Measurements from ENCODE around the gene ZRANB1. TPM values are rescaled to one million over a fixed set of nuclear protein-coding genes. Genes with fewer than 3 reads are reported as not detected.

ZRANB1 gene
- total and polyA plus RNA-seq, 2 donors from 2014 or later = 8.9 to 17.5 TPM

DNA sequence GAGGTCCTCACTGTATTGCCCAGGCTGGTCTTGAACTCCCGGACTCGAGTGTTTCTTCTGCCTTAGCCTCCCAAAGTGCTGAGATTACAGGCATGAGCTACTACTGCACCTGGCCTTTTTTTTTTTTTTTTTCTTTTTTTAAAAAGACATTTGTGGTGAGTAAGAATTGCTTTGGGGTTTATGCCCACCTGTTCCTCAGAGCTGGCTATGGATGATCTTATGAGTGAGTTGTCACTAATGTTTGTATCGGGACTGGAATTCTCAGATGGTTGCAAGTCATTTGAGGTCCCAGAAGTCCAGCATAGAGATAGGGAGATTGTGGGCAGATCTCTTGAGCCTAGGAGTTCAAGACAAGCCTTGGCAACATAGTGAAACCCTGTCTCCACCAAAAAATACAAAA lies 35.2 kb downstream of the ZRANB1 start:
- intact Hi-C loops (cut with DNase I) = no loop called here
- Histone ChIP-seq H3K4me1 (ENCODE audit: control insufficient read depth in 2 of 3, insufficient read depth in 2 of 3, low read depth in 1 of 3, low read length in 3 of 3) (peaks cover 0 to 4% (median 2%) of the 10 kb centered on the region in 3 donors), H3K9ac (ENCODE audit: low read length in 3 of 3) (no peak overlapping the region), H3K27ac (ENCODE audit: low read depth in 2 of 2, low read length in 2 of 2) (no peak overlapping the region), H3K9me3 (ENCODE audit: control insufficient read depth in 2 of 3, insufficient read depth in 1 of 3, low read length in 3 of 3) (no peaks in the 10 kb centered on the region), H3K36me3 (ENCODE audit: control insufficient read depth in 2 of 3, insufficient read depth in 3 of 3, low read length in 3 of 3) (peaks cover 8 to 16% (median 8%) of the 10 kb centered on the region in 3 donors), H3K4me3 (ENCODE audit: low read length in 3 of 3) (no peak overlapping the region), H3K27me3 (ENCODE audit: control insufficient read depth, insufficient read depth, low read length) (no peaks in the 10 kb centered on the region)
- DNase-seq = no peak
- TF ChIP-seq, protein P1, sequence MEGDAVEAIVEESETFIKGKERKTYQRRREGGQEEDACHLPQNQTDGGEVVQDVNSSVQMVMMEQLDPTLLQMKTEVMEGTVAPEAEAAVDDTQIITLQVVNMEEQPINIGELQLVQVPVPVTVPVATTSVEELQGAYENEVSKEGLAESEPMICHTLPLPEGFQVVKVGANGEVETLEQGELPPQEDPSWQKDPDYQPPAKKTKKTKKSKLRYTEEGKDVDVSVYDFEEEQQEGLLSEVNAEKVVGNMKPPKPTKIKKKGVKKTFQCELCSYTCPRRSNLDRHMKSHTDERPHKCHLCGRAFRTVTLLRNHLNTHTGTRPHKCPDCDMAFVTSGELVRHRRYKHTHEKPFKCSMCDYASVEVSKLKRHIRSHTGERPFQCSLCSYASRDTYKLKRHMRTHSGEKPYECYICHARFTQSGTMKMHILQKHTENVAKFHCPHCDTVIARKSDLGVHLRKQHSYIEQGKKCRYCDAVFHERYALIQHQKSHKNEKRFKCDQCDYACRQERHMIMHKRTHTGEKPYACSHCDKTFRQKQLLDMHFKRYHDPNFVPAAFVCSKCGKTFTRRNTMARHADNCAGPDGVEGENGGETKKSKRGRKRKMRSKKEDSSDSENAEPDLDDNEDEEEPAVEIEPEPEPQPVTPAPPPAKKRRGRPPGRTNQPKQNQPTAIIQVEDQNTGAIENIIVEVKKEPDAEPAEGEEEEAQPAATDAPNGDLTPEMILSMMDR (IDR thresholded peaks at IDR 0.05; ENCODE audit: borderline replicate concordance, extremely low read depth, insufficient read depth) = no peak
- FAIRE-seq = no peak

DNA sequence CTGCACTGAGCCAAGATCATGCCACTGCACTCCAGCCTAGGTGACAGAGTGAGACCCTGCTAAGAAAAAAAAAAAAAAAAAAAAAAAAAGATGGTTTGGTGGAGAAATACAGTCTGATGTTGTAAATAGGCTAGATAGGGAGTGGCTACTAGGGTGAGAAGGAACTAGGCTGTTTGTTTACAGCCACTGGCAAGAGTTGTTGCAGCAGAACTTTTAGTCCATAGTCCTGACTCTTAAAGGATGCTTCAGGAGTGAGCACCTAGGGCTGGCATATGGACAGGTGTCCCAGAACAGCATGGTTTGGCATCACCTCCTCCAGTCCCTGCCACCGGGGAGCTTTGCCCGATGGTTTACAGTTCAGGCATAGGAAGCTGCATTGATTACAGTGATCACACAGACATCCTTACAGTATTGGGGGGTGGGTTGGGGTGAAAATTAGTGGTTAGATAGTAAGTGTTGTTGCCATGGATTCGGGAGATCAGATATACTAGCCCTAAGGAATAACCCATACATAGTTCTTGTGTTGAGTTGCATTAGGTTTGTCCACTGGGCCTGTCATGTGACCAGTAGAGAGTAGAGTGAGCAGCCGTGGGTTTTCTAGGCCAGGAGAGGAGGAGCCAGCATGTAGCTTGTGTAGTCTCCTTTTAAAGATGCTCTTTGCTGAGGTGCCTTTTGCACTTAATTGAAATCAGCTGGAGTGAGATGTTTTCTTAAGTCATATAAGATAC lies 35.9 kb downstream of the ZRANB1 start:
- FAIRE-seq = no peak

DNA sequence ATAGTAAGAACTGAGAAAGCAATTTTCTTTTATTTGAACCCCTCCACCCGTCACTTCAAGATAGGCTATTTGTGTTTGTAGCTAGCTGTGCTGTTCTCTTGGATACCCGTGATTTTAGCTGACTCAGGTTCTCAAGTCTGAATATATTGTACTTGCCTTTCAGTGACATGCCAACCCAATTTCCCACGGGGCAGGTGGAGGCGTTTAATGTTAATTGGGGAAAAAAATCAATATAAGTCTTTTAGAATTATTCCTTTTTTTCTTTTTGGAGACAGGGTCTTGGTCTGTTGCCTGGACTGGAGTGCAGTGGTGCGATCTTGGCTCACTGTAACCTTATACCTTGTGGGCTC lies 36.4 kb downstream of the ZRANB1 start:
- TF ChIP-seq, protein P1 (IDR thresholded peaks at IDR 0.05; ENCODE audit: borderline replicate concordance, extremely low read depth, insufficient read depth) = no peak
- Histone ChIP-seq H3K4me1 (ENCODE audit: control insufficient read depth in 2 of 3, insufficient read depth in 2 of 3, low read depth in 1 of 3, low read length in 3 of 3) (peaks cover 0 to 2% (median 0%) of the 10 kb centered on the region in 3 donors), H3K9me3 (ENCODE audit: control insufficient read depth in 2 of 3, insufficient read depth in 1 of 3, low read length in 3 of 3) (no peaks in the 10 kb centered on the region), H3K27me3 (ENCODE audit: control insufficient read depth, insufficient read depth, low read length) (no peaks in the 10 kb centered on the region), H3K9ac (ENCODE audit: low read length in 3 of 3) (no peak overlapping the region), H3K4me3 (ENCODE audit: low read length in 3 of 3) (no peak overlapping the region), H3K36me3 (ENCODE audit: control insufficient read depth in 2 of 3, insufficient read depth in 3 of 3, low read length in 3 of 3) (peaks cover 10 to 18% (median 10%) of the 10 kb centered on the region in 3 donors), H3K27ac (ENCODE audit: low read depth in 2 of 2, low read length in 2 of 2) (no peak overlapping the region)
- FAIRE-seq (no peak), DNase-seq (peak in 1 of 5 donors; percentile 33)
- intact Hi-C loops (cut with DNase I) = no loop called here

More for the DNA sequence above, 35.9 kb downstream of the ZRANB1 start:
- no peak overlapping the region for H3K27ac ChIP-seq (ENCODE audit: low read depth in 2 of 2, low read length in 2 of 2)
- no peaks in the 10 kb centered on the region for H3K27me3 ChIP-seq (ENCODE audit: control insufficient read depth, insufficient read depth, low read length)
- H3K4me3 ChIP-seq (ENCODE audit: low read length in 3 of 3) = no peak overlapping the region
- no peaks in the 10 kb centered on the region for H3K9me3 ChIP-seq (ENCODE audit: control insufficient read depth in 2 of 3, insufficient read depth in 1 of 3, low read length in 3 of 3)
- peaks cover 0 to 2% (median 0%) of the 10 kb centered on the region in 3 donors for H3K4me1 ChIP-seq (ENCODE audit: control insufficient read depth in 2 of 3, insufficient read depth in 2 of 3, low read depth in 1 of 3, low read length in 3 of 3)
- peaks cover 8 to 18% (median 10%) of the 10 kb centered on the region in 3 donors for H3K36me3 ChIP-seq (ENCODE audit: control insufficient read depth in 2 of 3, insufficient read depth in 3 of 3, low read length in 3 of 3)
- DNase-seq = no peak
- TF ChIP-seq, protein P1 (IDR thresholded peaks at IDR 0.05; ENCODE audit: borderline replicate concordance, extremely low read depth, insufficient read depth) = no peak
- no peak overlapping the region for H3K9ac ChIP-seq (ENCODE audit: low read length in 3 of 3)
- intact Hi-C loops (cut with DNase I) = no loop called here
